ENCODE results near the gene ADGRG3. TPM values are rescaled to one million over a fixed set of nuclear protein-coding genes. Genes with fewer than 3 reads are reported as not detected.

Gene ADGRG3
- total RNA-seq, result 1 to 10 TPM in 3 of 4 donors, not detected in 1; 1.0 to 3.2 (median 2.5) TPM

- DNase-seq, result no peak
- H3K27me3 ChIP-seq, result no peaks in the 10 kb centered on the region
- no peaks in the 10 kb centered on the region for H3K36me3 ChIP-seq
- H3K27ac ChIP-seq, result no peak within 1 kb of the TSS
- no peaks in the 10 kb centered on the region for H3K9me3 ChIP-seq
- H3K4me1 ChIP-seq, result no peaks in the 10 kb centered on the region
- H3K4me3 ChIP-seq, result no peak within 1 kb of the TSS
- no peak for TF ChIP-seq POLR2A (IDR thresholded peaks at IDR 0.05)
- no peak for TF ChIP-seq CTCF (IDR thresholded peaks at IDR 0.05)
- intact Hi-C loops (cut with DNase I; ENCODE audit: low total_unique reads), result no loop called here
Observed at GRCh38 chr16:57668263-57668571, at the start of gene ADGRG3. Gene ADGRG3 (plus strand): TSS chr16:57668306. CDS start chr16:57668348, 42 bp downstream.

DNA sequence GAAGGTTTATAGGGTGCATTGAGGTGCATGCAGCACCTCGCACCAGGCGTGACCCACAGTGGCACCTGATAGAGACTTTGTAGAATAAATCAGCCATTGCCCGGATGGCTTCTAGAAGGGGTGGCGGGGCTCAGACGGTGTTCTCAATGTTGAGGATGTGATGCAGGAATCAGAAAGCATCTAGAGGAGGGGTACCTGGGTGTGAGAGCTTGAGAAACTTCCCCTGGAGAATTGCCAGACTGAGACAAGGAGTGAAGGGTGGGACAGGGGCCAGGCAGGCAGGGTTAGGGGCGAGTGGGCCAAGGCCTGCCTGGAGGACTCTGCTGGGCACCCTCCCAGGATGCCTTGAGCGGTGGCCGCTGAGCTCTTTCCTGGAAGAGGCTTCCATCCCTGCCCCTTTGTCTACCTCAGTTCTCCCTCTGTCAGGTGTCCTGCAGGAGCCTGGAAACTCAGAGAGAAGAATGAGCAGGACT is 48.9 kb upstream of the ADGRG3 start:
- H3K36me3 ChIP-seq, result no peaks in the 10 kb centered on the region
- peaks cover 0 to 10% of the 10 kb centered on the region in 2 donors for H3K4me1 ChIP-seq
- H3K4me3 ChIP-seq, result no peak overlapping the region
- DNase-seq, result no peak
- no peak for TF ChIP-seq POLR2A (IDR thresholded peaks at IDR 0.05)
- TF ChIP-seq CTCF (IDR thresholded peaks at IDR 0.05), result no peak
- H3K27me3 ChIP-seq, result no peaks in the 10 kb centered on the region
- no peak overlapping the region for H3K27ac ChIP-seq
- intact Hi-C loops (cut with DNase I; ENCODE audit: low total_unique reads), result no loop called here
- H3K9me3 ChIP-seq, result no peaks in the 10 kb centered on the region

GRCh38 chr16:57619606-57620334 is 48.3 kb upstream of the ADGRG3 start:
- Histone ChIP-seq H3K4me1 (peaks cover 0 to 12% of the 10 kb centered on the region in 2 donors), H3K36me3 (no peaks in the 10 kb centered on the region), H3K4me3 (no peak overlapping the region), H3K9me3 (no peaks in the 10 kb centered on the region), H3K27me3 (no peaks in the 10 kb centered on the region), H3K27ac (no peak overlapping the region)
- DNase-seq, result peak; percentile 7 to 10
- intact Hi-C loops (cut with DNase I; ENCODE audit: low total_unique reads), result no loop called here
- TF ChIP-seq POLR2A (IDR thresholded peaks at IDR 0.05) (no peak), CTCF (IDR thresholded peaks at IDR 0.05) (no peak)

DNA sequence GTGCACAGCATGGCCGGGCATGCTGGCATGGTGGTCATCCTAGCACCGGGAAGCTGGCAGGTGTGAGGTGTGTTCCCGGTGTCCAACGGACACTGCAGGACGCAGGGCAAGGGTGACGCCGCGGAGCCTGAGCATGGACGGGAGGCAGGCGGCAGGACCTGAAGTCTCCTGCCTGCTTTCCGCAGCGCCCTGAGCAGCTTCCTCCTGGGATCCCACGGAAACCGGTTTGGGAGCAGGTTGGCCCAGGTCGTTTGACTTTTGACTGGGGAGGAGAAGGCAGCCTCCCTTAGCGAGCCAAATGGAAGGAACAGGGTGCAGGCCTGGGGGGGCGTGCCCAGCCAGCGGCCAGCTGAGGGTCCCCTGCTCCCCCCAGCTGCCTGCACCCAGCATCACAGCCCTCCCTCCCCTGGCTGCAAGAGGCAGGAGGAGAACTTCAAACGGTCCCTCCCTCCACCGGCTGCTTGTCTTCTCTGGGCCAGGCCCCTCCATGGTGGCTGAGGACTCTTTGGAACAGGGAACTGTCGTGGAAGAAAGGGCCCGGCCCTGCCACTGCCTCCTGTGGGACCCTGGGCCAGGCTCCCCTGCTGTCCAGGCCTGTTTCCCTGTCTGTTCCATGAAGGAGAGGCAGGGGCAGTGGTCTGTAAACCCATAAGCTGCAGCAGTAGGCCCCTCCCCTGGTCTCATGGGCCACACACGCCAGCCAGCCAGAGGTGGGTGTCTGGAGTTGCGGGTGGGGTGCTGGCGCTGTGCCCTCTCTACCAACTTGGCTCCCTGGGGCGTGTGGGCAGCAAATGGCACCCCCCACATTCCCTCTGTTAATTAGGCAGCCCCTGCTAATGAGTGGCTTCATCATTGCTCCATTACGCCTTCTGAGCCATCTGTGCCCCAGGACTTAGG is 47.5 kb upstream of the ADGRG3 start:
- no peaks in the 10 kb centered on the region for H3K27me3 ChIP-seq
- H3K9me3 ChIP-seq, result no peaks in the 10 kb centered on the region
- no peak overlapping the region for H3K4me3 ChIP-seq
- H3K4me1 ChIP-seq, result peaks cover 0 to 16% of the 10 kb centered on the region in 2 donors
- peak; percentile 11 to 12 for DNase-seq
- H3K27ac ChIP-seq, result no peak overlapping the region
- TF ChIP-seq CTCF (IDR thresholded peaks at IDR 0.05) (no peak), POLR2A (IDR thresholded peaks at IDR 0.05) (no peak)
- intact Hi-C loops (cut with DNase I; ENCODE audit: low total_unique reads), result no loop called here
- no peaks in the 10 kb centered on the region for H3K36me3 ChIP-seq
